ENCODE measurements around the gene EXPH5.
A peak's percentile ranks its signal among the peaks of the same experiment; 100 is the strongest.
"Not testable (repeated sequence)": the region's sequence is repeated elsewhere in the genome, so short reads cannot be mapped to it uniquely, and the experiment has no call there.

The EXPH5 gene

DNA sequence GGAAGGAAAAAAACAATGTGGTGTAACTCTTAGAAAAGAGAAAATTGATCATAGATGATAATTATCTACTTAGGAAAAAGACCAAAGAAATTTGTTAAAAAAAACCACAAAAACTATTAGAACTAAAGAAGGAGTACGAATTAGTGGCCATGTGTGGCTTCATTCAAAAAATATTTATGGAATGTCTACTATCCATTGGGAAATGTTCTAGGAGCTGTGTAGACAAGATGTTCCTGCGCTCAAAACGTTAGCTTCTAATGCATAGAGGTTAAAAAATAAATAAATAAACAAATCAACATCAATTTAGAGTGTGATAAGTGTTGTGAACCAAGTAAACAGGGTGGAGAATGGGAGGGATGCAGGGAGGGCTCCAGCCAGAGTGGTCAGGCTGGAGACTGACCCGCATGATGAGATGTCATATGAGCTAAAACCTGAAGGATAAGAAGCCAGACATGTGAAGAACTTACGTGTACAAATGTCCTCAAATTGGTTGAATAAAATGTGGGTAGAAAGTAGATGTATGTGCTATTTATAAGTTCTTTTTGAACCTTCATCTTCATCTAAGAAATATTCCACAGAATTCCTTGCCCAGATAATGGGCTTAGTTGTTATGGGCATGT, 4.3 kb upstream of the EXPH5 start:
- no peak for DNase-seq

DNA sequence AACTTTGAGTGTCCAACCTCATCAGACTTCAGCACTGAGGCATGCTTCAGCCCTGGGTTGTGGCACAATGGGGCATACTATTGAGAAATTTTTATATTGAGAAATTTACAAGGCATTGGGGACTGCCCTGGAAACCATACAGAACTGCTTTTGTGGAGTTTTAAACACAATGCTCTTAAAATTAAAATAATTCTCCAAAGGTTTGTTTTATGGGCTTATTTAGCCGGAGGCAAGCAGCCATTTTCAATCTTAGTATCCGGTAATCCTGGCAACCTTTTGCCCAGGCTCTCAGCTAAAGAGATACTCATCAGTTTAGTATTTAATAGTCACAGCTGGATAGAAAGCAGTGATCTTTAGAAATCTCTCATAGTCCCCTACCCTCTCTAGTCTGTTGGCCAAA, 3.1 kb upstream of the EXPH5 start:
- DNase-seq: no peak

- no peak for DNase-seq
Measured at GRCh38 chr11:108593923-108594434, 411 bp upstream of the EXPH5 start.

DNA sequence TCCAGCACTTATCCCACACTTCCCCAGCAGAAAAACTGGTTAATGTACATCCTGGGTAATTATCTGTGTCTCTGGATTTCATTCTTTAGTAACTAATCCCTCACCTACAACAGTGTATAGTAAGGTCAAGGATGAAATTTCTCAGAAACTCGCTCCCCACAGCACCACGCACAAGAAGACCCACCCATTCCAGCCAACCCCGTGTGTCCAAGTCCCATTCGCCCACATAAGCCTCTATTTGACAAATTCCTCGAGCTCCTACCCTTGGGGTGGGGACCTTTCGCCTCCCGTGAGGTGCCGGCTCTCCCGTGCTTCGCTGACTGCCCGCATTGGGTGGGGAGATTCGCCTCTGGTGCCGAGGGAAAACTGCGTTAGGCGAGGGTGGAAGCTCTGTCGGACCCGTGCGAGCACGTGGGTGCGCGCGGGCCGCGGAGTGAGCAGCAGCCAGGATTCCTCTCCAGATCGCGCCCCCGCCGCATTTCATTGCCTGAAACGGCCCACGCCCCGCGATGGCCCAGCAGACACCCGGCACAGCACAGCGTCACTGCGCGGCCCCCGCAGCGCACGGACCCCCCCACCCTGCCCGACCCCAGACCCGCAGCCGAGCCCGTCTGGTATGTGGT, 866 bp downstream of the EXPH5 start:
- DNase-seq: peak; percentile 35

DNA sequence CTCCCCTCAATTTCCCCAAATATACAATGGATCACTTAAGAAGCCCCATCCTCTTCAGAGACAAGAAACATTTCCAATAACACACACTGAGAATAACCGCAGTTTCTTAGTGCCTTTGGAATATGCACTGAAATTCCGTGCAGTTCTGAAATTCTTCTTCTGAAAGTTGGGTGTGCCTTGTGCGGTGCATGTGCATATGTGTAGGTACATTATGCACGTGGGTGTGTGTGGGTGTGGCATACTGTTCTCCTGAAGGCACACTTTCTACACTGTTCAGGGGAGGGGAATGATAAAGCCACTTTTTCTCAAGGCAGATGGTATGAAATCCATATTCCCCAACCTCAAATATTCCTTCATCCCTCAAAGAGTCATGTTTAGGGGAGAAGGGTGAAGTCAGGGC, 1.7 kb downstream of the EXPH5 start:
- no peak for DNase-seq

DNA sequence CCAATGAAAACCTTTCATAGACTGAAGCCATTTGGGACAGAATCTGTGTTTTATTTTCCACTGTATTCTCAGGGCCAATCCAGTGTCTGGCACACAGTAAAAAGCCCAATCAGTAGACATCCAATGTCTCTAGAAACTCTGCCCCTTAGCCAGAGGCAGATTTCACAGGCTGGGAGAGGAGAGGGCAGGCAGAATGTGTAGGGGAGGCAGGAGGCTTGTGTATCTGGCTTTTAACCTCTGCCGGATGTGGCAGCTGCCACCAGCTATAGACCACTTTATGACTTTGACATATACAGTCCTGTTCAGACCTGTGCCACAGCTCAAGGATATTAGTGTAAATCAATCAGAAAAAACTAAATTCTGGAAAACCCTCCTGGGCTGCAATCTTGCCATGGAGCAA, 4.4 kb downstream of the EXPH5 start:
- DNase-seq: no peak

- peak; percentile 9 for DNase-seq
Measured at GRCh38 chr11:108588287-108588686, 5.3 kb downstream of the EXPH5 start.

DNA sequence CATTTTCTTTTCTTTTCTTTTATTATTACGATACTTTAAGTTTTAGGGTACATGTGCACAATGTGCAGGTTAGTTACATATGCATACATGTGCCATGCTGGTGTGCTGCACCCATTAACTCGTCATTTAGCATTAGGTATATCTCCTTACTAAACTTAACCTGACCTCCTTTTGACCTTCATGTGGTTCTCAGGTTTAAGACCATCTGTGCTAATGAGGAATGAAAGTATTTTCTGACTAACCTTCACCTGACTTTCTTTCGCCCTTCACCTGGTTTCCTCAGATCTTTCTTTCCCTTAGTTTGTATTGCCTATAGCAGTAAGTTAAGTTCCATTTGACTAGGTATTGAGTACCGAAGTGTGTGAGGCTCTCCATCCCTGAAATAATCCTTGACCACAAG, 6.5 kb downstream of the EXPH5 start:
- DNase-seq: no peak

- no peak for DNase-seq
Measured at GRCh38 chr11:108586600-108586999, 7.0 kb downstream of the EXPH5 start.

DNA sequence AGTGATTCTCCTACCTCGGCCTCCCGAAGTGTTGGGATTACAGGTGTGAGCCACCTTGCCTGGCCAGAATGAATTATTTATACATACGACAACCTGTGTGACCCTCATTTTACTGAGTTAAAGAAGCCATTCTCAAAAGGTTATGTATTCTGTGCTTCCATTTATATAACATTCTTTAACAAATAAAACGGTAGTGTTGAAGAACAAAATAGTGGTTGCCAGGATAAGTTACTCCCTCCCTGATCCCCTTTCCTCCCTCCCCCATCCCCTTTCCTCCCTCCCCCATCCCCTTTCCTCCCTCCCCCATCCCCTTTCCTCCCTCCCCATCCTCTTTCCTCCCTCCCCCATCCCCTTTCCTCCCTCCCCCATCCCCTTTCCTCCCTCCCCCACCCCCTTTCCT, 7.4 kb downstream of the EXPH5 start:
- not testable (repeated sequence) for DNase-seq

DNA sequence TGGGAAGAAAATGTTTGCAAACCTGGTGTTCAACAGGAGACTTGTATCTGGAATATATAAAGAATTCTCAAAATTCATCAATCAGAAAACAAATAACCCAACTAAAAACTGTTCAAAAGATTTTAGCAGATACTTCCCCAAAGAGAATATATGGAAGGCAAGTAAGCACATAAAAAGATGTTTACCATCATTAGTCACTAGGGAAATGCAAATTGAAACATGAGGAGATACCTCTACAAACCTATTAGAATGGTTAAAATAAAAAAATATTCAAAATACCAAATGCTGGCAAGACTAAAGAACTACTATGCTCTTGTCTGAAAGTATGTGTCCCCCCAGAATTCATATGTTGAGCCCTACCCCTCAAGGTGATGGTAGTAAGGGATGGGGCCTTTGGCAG, 8.6 kb downstream of the EXPH5 start:
- no peak for DNase-seq

- DNase-seq: no peak
Measured at GRCh38 chr11:108580645-108581044, 12.9 kb downstream of the EXPH5 start.

GRCh38 chr11:108580043-108580442, 13.5 kb downstream of the EXPH5 start:
- DNase-seq: no peak

DNA sequence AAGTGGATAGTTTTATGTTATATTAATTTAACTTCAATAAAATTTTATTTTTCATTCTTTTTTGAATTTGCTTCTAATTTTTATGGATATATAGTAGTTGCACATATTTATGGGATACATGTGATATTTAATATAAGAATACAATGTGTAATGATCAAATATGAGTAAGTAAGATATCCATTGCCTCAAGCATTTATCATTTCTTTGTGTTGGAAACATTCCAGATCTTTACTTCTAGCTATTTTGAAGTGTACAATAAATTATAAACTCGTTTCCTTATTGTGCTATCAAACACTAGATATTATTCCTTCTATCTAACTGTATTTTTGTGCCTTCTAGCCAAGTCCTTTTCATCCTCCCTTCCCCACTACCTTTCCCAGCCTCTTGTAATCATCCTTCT, 17.0 kb downstream of the EXPH5 start:
- DNase-seq: no peak

GRCh38 chr11:108574675-108575074, 18.9 kb downstream of the EXPH5 start:
- no peak for DNase-seq

GRCh38 chr11:108571001-108571400, 22.6 kb downstream of the EXPH5 start:
- no peak for DNase-seq

DNA sequence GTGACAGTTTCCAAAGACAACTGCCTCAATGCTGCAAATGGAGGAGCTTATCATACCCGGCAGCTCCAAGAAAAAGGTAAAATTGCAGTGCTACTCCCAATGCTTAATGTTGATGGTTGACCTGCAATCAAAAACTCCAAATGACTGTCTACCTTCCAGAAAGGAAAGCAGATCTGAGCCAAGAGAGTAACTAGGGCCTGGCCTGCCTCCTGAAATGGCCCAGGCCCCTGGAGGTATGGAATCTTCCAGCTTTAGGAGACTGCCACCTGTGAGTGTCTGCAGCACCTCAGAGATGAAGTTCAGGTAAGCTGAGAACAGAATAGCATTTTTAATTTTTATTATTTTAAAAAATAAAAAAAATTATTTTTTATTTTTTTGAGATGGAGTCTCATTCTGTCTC, 23.7 kb downstream of the EXPH5 start:
- DNase-seq: no peak

DNA sequence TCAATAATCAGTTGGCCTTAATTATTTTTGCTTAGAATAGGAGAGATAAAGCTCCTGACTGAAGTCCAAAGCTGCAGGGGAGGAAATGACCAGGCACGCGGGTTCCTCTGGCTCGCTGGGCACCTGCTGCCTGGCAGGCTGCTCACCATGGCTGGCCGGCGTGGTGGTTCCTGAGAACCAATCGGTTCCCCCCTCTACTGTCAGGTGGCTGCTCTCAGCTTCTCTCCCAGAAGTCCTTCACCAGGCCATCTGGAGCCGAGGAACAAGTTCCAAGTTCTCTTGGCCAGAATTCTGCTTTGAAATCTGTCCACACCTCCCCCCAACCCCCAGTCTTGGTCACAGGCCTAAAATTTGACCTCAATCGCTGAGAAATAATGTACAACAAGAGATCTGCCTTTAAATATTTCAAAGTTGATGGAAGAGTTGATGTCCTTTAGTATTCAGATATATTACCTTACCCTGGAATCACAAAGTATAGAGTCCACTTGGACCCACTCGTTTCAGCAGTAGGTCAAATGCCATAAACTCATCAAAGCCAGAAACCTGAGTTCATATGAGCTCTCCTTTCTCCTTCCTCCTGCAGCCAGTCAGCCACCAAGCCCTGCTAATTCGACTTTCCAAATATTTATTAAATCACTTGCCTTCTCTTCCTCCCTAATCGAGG, 25.2 kb downstream of the EXPH5 start:
- no peak for DNase-seq

- no peak for DNase-seq
Measured at GRCh38 chr11:108565653-108566052, 27.9 kb downstream of the EXPH5 start.

DNA sequence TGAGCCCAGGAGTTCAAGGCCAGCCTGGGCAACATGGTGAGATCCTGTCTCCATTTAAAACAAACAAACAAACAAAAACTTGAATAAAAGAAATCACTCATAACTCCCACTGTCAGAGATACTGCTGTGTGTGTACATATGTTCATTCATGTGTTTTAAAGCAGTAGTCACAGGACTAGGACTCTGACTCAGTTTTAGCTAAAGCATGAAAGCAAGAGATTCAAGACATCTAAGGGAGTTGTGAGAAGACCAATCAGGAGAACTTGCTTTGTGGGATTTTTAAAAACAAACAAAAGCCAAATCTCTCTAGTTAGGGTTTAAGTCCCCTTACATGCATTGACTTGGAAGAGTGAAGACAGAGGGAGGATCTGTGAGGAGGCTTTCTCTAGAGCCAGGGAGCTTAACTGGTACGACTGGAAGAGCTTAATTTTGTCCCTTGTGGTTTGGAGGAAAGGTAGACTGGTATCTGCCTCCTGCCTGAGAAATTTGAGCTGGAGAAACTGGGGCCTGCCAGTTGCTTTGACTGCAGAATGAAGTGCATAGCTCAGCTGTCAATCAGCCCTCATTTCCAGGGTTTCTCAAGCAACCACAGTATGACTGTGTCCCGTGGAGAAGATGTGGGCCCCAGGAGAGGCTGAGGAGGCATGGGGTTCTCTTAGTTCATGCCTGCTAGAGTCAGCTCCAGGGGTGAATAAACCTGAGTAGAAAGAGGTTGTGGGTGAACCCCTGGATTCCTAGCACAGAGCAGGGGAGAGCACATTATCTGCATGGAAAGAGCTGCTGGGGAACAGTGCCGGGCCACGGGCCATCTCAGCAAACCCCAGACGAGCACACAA, 30.6 kb downstream of the EXPH5 start:
- no peak for DNase-seq

- DNase-seq: no peak
Measured at GRCh38 chr11:108561535-108561991, 32.0 kb downstream of the EXPH5 start.

DNA sequence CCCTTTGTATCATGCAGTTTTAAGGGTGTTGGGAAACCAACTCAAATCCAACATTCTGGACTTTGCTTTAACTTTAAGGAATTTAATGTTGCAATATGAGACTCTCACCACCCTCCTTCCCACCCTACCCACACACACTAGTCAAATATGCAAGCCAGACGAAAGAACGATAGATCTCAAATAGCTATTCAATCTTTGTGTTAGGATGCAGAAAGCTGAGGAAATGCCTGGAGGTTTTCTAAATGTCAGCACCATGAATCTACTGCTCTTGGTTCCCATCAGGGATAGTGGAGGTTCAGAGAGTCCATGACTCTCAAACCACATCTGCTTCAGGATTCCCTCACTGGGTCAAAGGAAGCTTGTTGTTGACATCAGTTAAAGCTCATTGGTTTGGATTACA, 33.7 kb downstream of the EXPH5 start:
- DNase-seq: no peak

DNA sequence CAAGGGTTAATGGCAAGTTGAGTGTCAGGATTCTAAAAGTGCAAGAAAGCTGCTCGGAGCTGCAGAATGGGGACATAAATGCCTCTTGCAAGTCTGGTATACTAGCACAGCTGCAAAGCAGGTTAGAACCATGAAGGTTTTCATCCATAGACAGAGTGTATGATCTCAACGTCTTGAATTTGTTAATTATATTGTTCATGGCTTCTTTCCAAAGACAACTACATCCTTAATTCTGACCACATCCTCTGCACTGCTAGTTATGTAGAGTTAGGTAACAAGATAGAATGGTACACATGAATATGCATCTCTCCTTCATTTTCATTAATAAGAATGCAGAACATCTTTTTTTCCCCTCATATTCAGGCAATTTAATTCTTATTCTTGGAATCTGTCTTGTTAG, 34.2 kb downstream of the EXPH5 start:
- DNase-seq: no peak

All from hematopoietic multipotent progenitor cell treated with erythropoietin and hydrocortisone succinate and interleukin-3 and kit ligand, for 6 days (in vitro differentiated cells).